Lower lobe of right lung (tissue), 2 donors: Measurements from ENCODE around the gene THSD7A. TPM values are rescaled to one million over a fixed set of nuclear protein-coding genes. Genes with fewer than 3 reads are reported as not detected.

Source experiments
- ATAC-seq, 2 donors: fragments of 200-7000 bp; cut with Tn5 transposase; one replicate each; pipeline ENCODE4 v1.9.1; 2020 to 2022; ENCODE audit warnings: mild to moderate bottlenecking in 2 of 2, moderate library complexity in 2 of 2
- DNase-seq: peaks from one replicate; pipeline ENCODE4 v3.0.0-alpha.2; 2020
- H3K27ac ChIP-seq: fragments of 200-600 bp; one replicate; pipeline ENCODE4 v1.8.0; 2022
- H3K27me3 ChIP-seq: fragments of 200-600 bp; one replicate; pipeline ENCODE4 v1.8.0; 2022; ENCODE audit warnings: low read depth
- H3K36me3 ChIP-seq: fragments of 200-600 bp; one replicate; pipeline ENCODE4 v1.8.0; 2022; ENCODE audit warnings: mild to moderate bottlenecking
- H3K4me1 ChIP-seq: fragments of 200-600 bp; one replicate; pipeline ENCODE4 v1.8.0; 2022
- H3K4me3 ChIP-seq: fragments of 200-600 bp; one replicate; pipeline ENCODE4 v1.8.0; 2022; ENCODE audit warnings: mild to moderate bottlenecking
- H3K9me3 ChIP-seq: fragments of 200-600 bp; one replicate; pipeline ENCODE4 v1.8.0; 2022
- intact Hi-C: fragments of 100-400 bp; cut with DNase I; formaldehyde crosslinking; loops from one replicate; pipeline ENCODE4 v1.11.0; 2022
- total RNA-seq: library from RNA; stranded (reverse); fragmentation: NEBNext Ultra II Directional; extraction: Animal tissue kit (Norgen Biotek cat#: 25700); gene quantifications from one replicate; pipeline ENCODE4 v1.2.1, GENCODE V29; 2021
- TF ChIP-seq, protein P1 (sequence below): fragments of 200-600 bp; IDR thresholded peaks from one replicate; pipeline ENCODE4 v1.8.0; 2022; ENCODE audit warnings: antibody characterized with exemption, mild to moderate bottlenecking
- donor health status: DM: no; HTN: yes; CAD: no; lungs with severe emphysema.

The THSD7A gene
- total RNA-seq, 1 donor from 2014 or later: 7.2 TPM

DNA sequence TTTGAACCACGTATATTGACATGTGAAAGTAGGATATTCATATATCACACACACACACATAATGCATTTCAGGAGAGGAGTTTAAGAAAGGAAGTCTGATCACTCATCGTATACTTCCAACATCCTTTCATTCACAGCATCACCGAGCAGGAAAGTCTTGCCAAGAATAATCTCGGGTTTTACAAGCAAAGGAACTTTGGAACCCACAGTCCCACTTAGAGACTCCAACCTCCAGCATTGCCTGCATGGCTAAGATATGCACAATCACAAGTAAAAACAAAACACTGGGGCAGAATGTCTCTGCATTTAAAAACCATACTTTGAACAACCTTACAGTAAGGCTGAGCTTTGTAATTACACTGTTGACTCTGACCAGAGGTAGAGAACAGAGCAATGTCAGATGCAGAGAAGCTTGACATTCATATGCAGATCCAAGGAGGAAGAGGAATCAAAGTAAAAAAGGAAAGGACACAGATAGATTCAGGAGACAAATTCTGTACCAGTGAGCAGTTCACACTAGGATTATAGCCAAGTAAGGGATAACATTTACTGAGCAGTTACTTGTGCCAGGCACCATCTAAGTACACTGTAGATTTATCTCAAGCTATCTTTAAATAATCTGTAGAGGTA, 14.8 kb downstream of the THSD7A start:
- H3K27me3 ChIP-seq: no peaks in the 10 kb centered on the region
- TF ChIP-seq, protein P1, sequence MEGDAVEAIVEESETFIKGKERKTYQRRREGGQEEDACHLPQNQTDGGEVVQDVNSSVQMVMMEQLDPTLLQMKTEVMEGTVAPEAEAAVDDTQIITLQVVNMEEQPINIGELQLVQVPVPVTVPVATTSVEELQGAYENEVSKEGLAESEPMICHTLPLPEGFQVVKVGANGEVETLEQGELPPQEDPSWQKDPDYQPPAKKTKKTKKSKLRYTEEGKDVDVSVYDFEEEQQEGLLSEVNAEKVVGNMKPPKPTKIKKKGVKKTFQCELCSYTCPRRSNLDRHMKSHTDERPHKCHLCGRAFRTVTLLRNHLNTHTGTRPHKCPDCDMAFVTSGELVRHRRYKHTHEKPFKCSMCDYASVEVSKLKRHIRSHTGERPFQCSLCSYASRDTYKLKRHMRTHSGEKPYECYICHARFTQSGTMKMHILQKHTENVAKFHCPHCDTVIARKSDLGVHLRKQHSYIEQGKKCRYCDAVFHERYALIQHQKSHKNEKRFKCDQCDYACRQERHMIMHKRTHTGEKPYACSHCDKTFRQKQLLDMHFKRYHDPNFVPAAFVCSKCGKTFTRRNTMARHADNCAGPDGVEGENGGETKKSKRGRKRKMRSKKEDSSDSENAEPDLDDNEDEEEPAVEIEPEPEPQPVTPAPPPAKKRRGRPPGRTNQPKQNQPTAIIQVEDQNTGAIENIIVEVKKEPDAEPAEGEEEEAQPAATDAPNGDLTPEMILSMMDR: no peak
- no peaks in the 10 kb centered on the region for H3K4me1 ChIP-seq
- intact Hi-C loops: no loop called here
- H3K27ac ChIP-seq: no peak overlapping the region
- DNase-seq (no peak), ATAC-seq (no peak)
- H3K9me3 ChIP-seq: no peaks in the 10 kb centered on the region
- H3K4me3 ChIP-seq: no peak overlapping the region
- no peaks in the 10 kb centered on the region for H3K36me3 ChIP-seq

DNA sequence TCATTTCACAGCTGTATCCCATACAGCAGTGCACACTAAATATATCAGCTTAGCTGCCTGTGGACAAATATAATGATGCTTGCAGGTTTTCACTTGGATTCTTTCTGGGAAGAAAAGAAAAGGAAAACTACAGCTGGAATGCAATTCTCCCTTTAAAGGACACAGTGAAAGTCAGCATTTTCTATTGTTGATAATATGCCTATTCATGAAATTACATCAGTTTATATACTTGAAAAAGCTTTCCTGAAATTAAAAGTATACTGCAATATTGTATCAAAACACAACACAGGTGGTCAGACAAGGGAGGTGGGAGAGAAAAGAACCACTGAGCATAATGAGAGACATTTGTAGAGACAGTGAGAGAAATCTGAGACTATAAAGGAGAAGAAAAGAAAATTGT, 20.3 kb downstream of the THSD7A start:
- intact Hi-C loops: no loop called here
- no peaks in the 10 kb centered on the region for H3K4me1 ChIP-seq

DNA sequence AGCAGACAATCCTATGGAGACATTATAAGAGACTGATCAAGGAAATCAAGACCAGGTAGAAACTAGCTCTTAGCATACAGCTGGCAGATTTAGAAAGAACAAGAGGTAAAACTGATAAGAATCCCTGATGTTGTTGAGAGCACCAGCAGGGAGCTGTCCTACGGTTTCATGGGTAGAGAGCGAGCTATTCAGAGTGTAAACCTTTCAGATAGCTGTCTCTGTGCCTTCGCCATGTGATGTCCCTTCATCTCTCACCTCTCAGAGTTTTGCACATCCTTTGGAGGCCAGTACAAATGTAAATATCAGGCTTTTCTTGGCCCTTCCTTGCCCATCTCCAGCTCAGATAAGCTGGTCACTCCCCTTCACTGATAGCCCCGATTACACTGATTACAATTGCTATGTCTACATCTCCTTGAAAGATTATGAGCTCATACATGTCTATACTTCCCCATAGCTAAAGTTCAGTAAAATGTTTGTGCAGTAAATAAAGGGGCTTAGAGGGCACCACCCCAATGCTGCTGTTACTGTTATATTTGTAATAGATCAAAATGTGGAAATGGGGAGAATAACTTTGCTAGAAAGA, 21.9 kb downstream of the THSD7A start:
- no peak for ATAC-seq
- TF ChIP-seq, protein P1: no peak
- DNase-seq: no peak
- Histone ChIP-seq H3K4me1 (no peaks in the 10 kb centered on the region), H3K27ac (no peak overlapping the region), H3K9me3 (no peaks in the 10 kb centered on the region), H3K27me3 (no peaks in the 10 kb centered on the region), H3K4me3 (no peak overlapping the region), H3K36me3 (no peaks in the 10 kb centered on the region)
- intact Hi-C loops: no loop called here

More for the DNA sequence above, 20.3 kb downstream of the THSD7A start:
- Histone ChIP-seq H3K36me3 (no peaks in the 10 kb centered on the region), H3K27me3 (no peaks in the 10 kb centered on the region), H3K9me3 (no peaks in the 10 kb centered on the region), H3K27ac (no peak overlapping the region), H3K4me3 (no peak overlapping the region)
- no peak for DNase-seq
- ATAC-seq: no peak
- TF ChIP-seq, protein P1: no peak

DNA sequence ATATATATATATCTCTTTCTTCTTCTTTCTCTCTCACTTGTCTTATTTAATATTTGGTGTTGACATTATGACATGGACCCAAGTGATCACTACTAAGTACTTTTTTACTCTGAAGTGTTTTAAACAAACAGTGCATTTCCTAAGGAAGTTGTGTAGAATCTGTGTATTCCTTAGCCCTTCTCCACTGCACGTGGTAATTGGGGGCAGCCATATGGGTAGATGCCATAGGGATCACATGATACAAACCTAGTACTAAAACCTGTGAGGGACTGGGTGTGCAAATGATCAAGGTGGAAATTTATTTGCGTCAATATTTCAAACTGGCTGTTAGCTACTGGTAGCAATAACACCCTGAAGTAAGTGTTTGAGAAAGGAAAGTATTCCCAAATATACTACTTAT, 25.0 kb downstream of the THSD7A start:
- intact Hi-C loops: no loop called here
- no peak for ATAC-seq

DNA sequence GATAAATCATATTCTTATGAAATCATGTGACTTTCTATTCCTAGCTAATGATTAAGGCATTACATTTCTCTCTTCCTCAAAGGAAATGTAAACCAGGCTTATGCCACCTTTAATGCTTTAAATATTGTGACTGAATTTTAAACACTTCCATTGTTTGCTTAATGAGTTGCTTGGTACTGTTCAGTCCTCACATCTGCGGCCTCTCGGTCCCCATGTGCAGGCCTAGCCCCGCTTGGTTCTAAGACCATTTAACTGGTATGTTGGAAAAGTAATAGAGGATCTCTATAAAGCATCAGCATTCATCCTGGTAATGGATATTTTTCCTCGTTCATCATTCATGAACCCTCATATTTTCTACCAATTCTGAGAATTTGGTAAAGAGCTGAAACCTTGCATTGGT, 27.4 kb downstream of the THSD7A start:
- H3K36me3 ChIP-seq: no peaks in the 10 kb centered on the region
- no peak for ATAC-seq
- intact Hi-C loops: no loop called here

More for the DNA sequence above, 25.0 kb downstream of the THSD7A start:
- Histone ChIP-seq H3K36me3 (no peaks in the 10 kb centered on the region), H3K4me3 (no peak overlapping the region), H3K9me3 (no peaks in the 10 kb centered on the region), H3K27ac (no peak overlapping the region), H3K27me3 (no peaks in the 10 kb centered on the region), H3K4me1 (no peaks in the 10 kb centered on the region)
- DNase-seq: no peak
- TF ChIP-seq, protein P1: no peak

More for the DNA sequence above, 27.4 kb downstream of the THSD7A start:
- Histone ChIP-seq H3K27me3 (no peaks in the 10 kb centered on the region), H3K9me3 (no peaks in the 10 kb centered on the region), H3K4me1 (no peaks in the 10 kb centered on the region), H3K27ac (no peak overlapping the region), H3K4me3 (no peak overlapping the region)
- TF ChIP-seq, protein P1: no peak
- DNase-seq: no peak
